CD4-positive, alpha-beta T cell (primary cell): Measurements from ENCODE around the gene ARNT2. TPM values are rescaled to one million over a fixed set of nuclear protein-coding genes. Genes with fewer than 3 reads are reported as not detected.
"Not testable (repeated sequence)": the region's sequence is repeated elsewhere in the genome, so short reads cannot be mapped to it uniquely, and the experiment has no call there.

Source experiments
- ATAC-seq: fragments of 200-7000 bp; cut with Tn5 transposase; one replicate; pipeline ENCODE4 v1.10.0; 2022; ENCODE audit warnings: mild to moderate bottlenecking; ENCODE audit not compliant: poor library complexity
- CTCF ChIA-PET: fragments of 350-600 bp; sonication (Branson Sonifier 250); formaldehyde crosslinking; loops from one replicate; lab custom pipeline; 2021; ENCODE audit warnings: antibody characterized with exemption, inconsistent platforms; lab: Charles Lee
- POLR2A ChIA-PET: fragments of 350-600 bp; sonication (Branson Sonifier 250); formaldehyde crosslinking; loops from one replicate; lab custom pipeline; 2021; ENCODE audit warnings: antibody characterized with exemption, inconsistent platforms; lab: Charles Lee
- DNase-seq, 14 experiments: peaks; one replicate each; pipeline ENCODE4 v3.0.0-alpha.2; 2013 to 2020; ENCODE audit warnings: mixed read lengths in 2 of 14
- H3K27ac ChIP-seq, 2 donors: one replicate each; pipeline versions ENCODE4 v1.5.1 to v1.7.0; 2013; ENCODE audit warnings: low read length in 2 of 2, low read depth in 1 of 2, mild to moderate bottlenecking in 1 of 2
- H3K27me3 ChIP-seq, 2 experiments: 1 replicate in 1 of 2; 2 replicates in 1 of 2; pipeline versions ENCODE4 v1.6.1 to v1.7.0; 2013; ENCODE audit warnings: low read length in 2 of 2, control low read depth in 1 of 2, mild to moderate bottlenecking in 1 of 2, moderate library complexity in 1 of 2; ENCODE audit not compliant: insufficient read depth in 2 of 2, control insufficient read depth in 1 of 2
- H3K36me3 ChIP-seq: one replicate; pipeline ENCODE4 v1.6.1; 2013; ENCODE audit warnings: low read length, control low read depth; ENCODE audit not compliant: insufficient read depth
- H3K4me1 ChIP-seq: one replicate; pipeline ENCODE4 v1.6.1; 2013; ENCODE audit warnings: low read length, control low read depth; ENCODE audit not compliant: insufficient read depth
- H3K4me3 ChIP-seq: one replicate; pipeline ENCODE4 v1.5.1; 2013; ENCODE audit warnings: mild to moderate bottlenecking, low read length, moderate library complexity
- H3K9me3 ChIP-seq, 2 experiments: 1 replicate in 1 of 2; 2 replicates in 1 of 2; pipeline versions ENCODE4 v1.6.1 to v1.7.0; 2013; ENCODE audit warnings: low read length in 2 of 2, mild to moderate bottlenecking in 2 of 2, control low read depth in 1 of 2, moderate library complexity in 1 of 2; ENCODE audit not compliant: control insufficient read depth in 1 of 2, insufficient read depth in 1 of 2
- H3K27ac Mint-ChIP-seq: one replicate; pipeline ENCODE4 v1.8.0; 2020; ENCODE audit warnings: mixed read lengths
- H3K27me3 Mint-ChIP-seq: one replicate; pipeline ENCODE4 v1.8.0; 2021; ENCODE audit warnings: mixed read lengths
- H3K36me3 Mint-ChIP-seq: one replicate; pipeline ENCODE4 v1.8.0; 2021; ENCODE audit warnings: low read depth, mixed read lengths
- H3K4me1 Mint-ChIP-seq: one replicate; pipeline ENCODE4 v1.8.0; 2021; ENCODE audit warnings: low read depth, mixed read lengths
- H3K4me3 Mint-ChIP-seq: one replicate; pipeline ENCODE4 v1.8.0; 2020; ENCODE audit warnings: mild to moderate bottlenecking, mixed read lengths
- H3K9me3 Mint-ChIP-seq: one replicate; pipeline ENCODE4 v1.8.0; 2020; ENCODE audit warnings: mixed read lengths
- CTCF ChIP-seq: fragments of 200-600 bp; IDR thresholded peaks from one replicate; pipeline ENCODE4 v1.8.0; 2022; ENCODE audit warnings: antibody characterized with exemption, mild to moderate bottlenecking
- intact Hi-C, 2 experiments: fragments of 100-400 bp; cut with DNase I in 1 of 2; cut with micrococcal nuclease in 1 of 2; formaldehyde crosslinking; loops; one replicate each; pipeline versions ENCODE4 v1.15.1 to v1.9.0; 2023 to 2025; cut with DNase I, micrococcal nuclease
- microRNA-seq: library from miRNA; unstranded; fragments of <30 nt; microRNA quantifications from one replicate; pipeline ENCODE4 v1.2.0, GENCODE V29; 2021; ENCODE audit warnings: borderline microRNAs expressed, borderline replicate concordance
- total RNA-seq, 174 experiments: library from RNA in 2 of 174; stranded (reverse) in 2 of 174; gene quantifications; one replicate each; pipeline ENCODE4 v1.2.3 and lab custom pipeline; 2021 to 2026

ARNT2 gene
- total RNA-seq, 2 experiments from 2014 or later = not detected

GRCh38 chr15:80645494-80646065 lies 241.4 kb downstream of the ARNT2 start:
- Mint-ChIP-seq H3K4me1 (no peaks in the 10 kb centered on the region), H3K27me3 (peaks cover 19% of the 10 kb centered on the region), H3K36me3 (no peaks in the 10 kb centered on the region), H3K4me3 (no peak overlapping the region), H3K27ac (no peak overlapping the region), H3K9me3 (no peaks in the 10 kb centered on the region)
- TF ChIP-seq CTCF = no peak
- ATAC-seq (no peak), DNase-seq (no peak)
- no peaks in the 10 kb centered on the region for H3K36me3 ChIP-seq
- intact Hi-C loops = no loop called here
- no peak overlapping the region for H3K4me3 ChIP-seq
- H3K4me1 ChIP-seq = no peaks in the 10 kb centered on the region
- peaks cover 0 to 2% of the 10 kb centered on the region in 2 experiments for H3K27me3 ChIP-seq
- CTCF ChIA-PET = no interaction called here
- POLR2A ChIA-PET = no interaction called here
- peaks cover 0 to 10% of the 10 kb centered on the region in 2 experiments for H3K9me3 ChIP-seq
- no peak overlapping the region for H3K27ac ChIP-seq

GRCh38 chr15:80647424-80647823 lies 243.2 kb downstream of the ARNT2 start:
- POLR2A ChIA-PET, CTCF ChIA-PET, H3K27me3 ChIP-seq, H3K27ac Mint-ChIP-seq, H3K4me1 Mint-ChIP-seq, H3K4me3 Mint-ChIP-seq, intact Hi-C loops, H3K9me3 Mint-ChIP-seq, H3K9me3 ChIP-seq, H3K4me1 ChIP-seq, ATAC-seq, DNase-seq, H3K36me3 ChIP-seq, H3K36me3 Mint-ChIP-seq, H3K27ac ChIP-seq, H3K4me3 ChIP-seq: not testable (repeated sequence)
- peaks cover 16% of the 10 kb centered on the region for H3K27me3 Mint-ChIP-seq

Small RNAs within 50 kb of the gene (microRNA-seq; reads per million reads assigned to microRNA genes)
- gene MIR5572 = not detected

Other genes with a start within 250 kb of the ARNT2 start
- not detected for gene CTXND1, start 152.2 kb upstream of the ARNT2 start, total RNA-seq